Muscle layer of duodenum (tissue), 2 donors: Measurements from ENCODE around the gene ITSN2.

Experiments
- H3K27ac ChIP-seq: one replicate; pipeline ENCODE4 v1.7.0; 2013; ENCODE audit warnings: mild to moderate bottlenecking, low read length
- H3K27me3 ChIP-seq: one replicate; pipeline ENCODE4 v1.7.0; 2013; ENCODE audit warnings: low read depth, mild to moderate bottlenecking, control low read depth, low read length
- H3K36me3 ChIP-seq, 2 donors: one replicate each; pipeline ENCODE4 v1.7.0; 2013; ENCODE audit warnings: low read length in 2 of 2, control low read depth in 1 of 2, mild to moderate bottlenecking in 1 of 2; ENCODE audit not compliant: insufficient read depth in 2 of 2, control insufficient read depth in 1 of 2
- H3K4me1 ChIP-seq, 2 donors: one replicate each; pipeline ENCODE4 v1.7.0; 2013; ENCODE audit warnings: low read length in 2 of 2, mild to moderate bottlenecking in 2 of 2, control low read depth in 1 of 2, moderate library complexity in 1 of 2; ENCODE audit not compliant: insufficient read depth in 2 of 2, control insufficient read depth in 1 of 2
- H3K4me3 ChIP-seq, 2 donors: one replicate each; pipeline ENCODE4 v1.7.0; 2013; ENCODE audit warnings: low read length in 2 of 2, low read depth in 1 of 2, mild to moderate bottlenecking in 1 of 2
- H3K9me3 ChIP-seq, 2 donors: one replicate each; pipeline ENCODE4 v1.7.0; 2013; ENCODE audit warnings: low read length in 2 of 2, control low read depth in 1 of 2, mild to moderate bottlenecking in 1 of 2; ENCODE audit not compliant: control insufficient read depth in 1 of 2
- donor health status: healthy.

Gene ITSN2

GRCh38 chr2:24297663-24298062 lies 62.7 kb downstream of the ITSN2 start:
- H3K36me3 ChIP-seq, result peaks cover 54 to 67% of the 10 kb centered on the region in 2 donors

GRCh38 chr2:24287171-24287570 lies 73.2 kb downstream of the ITSN2 start:
- no peak overlapping the region for H3K27ac ChIP-seq
- H3K9me3 ChIP-seq, result no peaks in the 10 kb centered on the region
- H3K4me1 ChIP-seq, result no peaks in the 10 kb centered on the region
- H3K4me3 ChIP-seq, result no peak overlapping the region
- no peaks in the 10 kb centered on the region for H3K27me3 ChIP-seq
- peaks cover 10 to 15% of the 10 kb centered on the region in 2 donors for H3K36me3 ChIP-seq

More at GRCh38 chr2:24297663-24298062, 62.7 kb downstream of the ITSN2 start:
- Histone ChIP-seq H3K9me3 (no peaks in the 10 kb centered on the region), H3K27ac (no peak overlapping the region), H3K4me3 (no peak overlapping the region), H3K4me1 (no peaks in the 10 kb centered on the region), H3K27me3 (no peaks in the 10 kb centered on the region)

GRCh38 chr2:24285484-24286152 lies 74.7 kb downstream of the ITSN2 start:
- Histone ChIP-seq H3K36me3 (peaks cover 11 to 23% of the 10 kb centered on the region in 2 donors), H3K4me3 (no peak overlapping the region), H3K4me1 (no peaks in the 10 kb centered on the region), H3K9me3 (no peaks in the 10 kb centered on the region), H3K27me3 (no peaks in the 10 kb centered on the region), H3K27ac (no peak overlapping the region)

GRCh38 chr2:24280645-24281044 lies 79.7 kb downstream of the ITSN2 start:
- H3K9me3 ChIP-seq, result no peaks in the 10 kb centered on the region
- H3K4me3 ChIP-seq, result no peak overlapping the region
- H3K27ac ChIP-seq, result no peak overlapping the region
- no peaks in the 10 kb centered on the region for H3K27me3 ChIP-seq
- H3K4me1 ChIP-seq, result peaks cover 4 to 7% of the 10 kb centered on the region in 2 donors
- H3K36me3 ChIP-seq, result peaks cover 10 to 23% of the 10 kb centered on the region in 2 donors

GRCh38 chr2:24280161-24280560 lies 80.2 kb downstream of the ITSN2 start:
- Histone ChIP-seq H3K9me3 (no peaks in the 10 kb centered on the region), H3K27me3 (no peaks in the 10 kb centered on the region), H3K4me3 (no peak overlapping the region), H3K36me3 (peaks cover 5 to 24% of the 10 kb centered on the region in 2 donors), H3K4me1 (peaks cover 4 to 7% of the 10 kb centered on the region in 2 donors), H3K27ac (no peak overlapping the region)

GRCh38 chr2:24276349-24276899 lies 83.9 kb downstream of the ITSN2 start:
- Histone ChIP-seq H3K27ac (no peak overlapping the region), H3K9me3 (no peaks in the 10 kb centered on the region), H3K27me3 (no peaks in the 10 kb centered on the region), H3K4me3 (no peak overlapping the region), H3K4me1 (peaks cover 4 to 7% of the 10 kb centered on the region in 2 donors), H3K36me3 (peaks cover 24 to 35% of the 10 kb centered on the region in 2 donors)

- Histone ChIP-seq H3K4me1 (peaks cover 4 to 7% of the 10 kb centered on the region in 2 donors), H3K4me3 (no peak overlapping the region), H3K36me3 (peaks cover 37 to 43% of the 10 kb centered on the region in 2 donors), H3K27me3 (no peaks in the 10 kb centered on the region), H3K27ac (no peak overlapping the region), H3K9me3 (no peaks in the 10 kb centered on the region)
Observed at GRCh38 chr2:24274809-24275208, 85.5 kb downstream of the ITSN2 start.

GRCh38 chr2:24273598-24273997 lies 86.7 kb downstream of the ITSN2 start:
- H3K27ac ChIP-seq, result no peak overlapping the region
- no peak overlapping the region for H3K4me3 ChIP-seq
- H3K27me3 ChIP-seq, result no peaks in the 10 kb centered on the region
- H3K36me3 ChIP-seq, result peaks cover 43 to 49% of the 10 kb centered on the region in 2 donors
- peaks cover 4 to 7% of the 10 kb centered on the region in 2 donors for H3K4me1 ChIP-seq
- no peaks in the 10 kb centered on the region for H3K9me3 ChIP-seq

GRCh38 chr2:24272907-24273306 lies 87.4 kb downstream of the ITSN2 start:
- H3K4me1 ChIP-seq, result peaks cover 4 to 7% of the 10 kb centered on the region in 2 donors
- no peak overlapping the region for H3K4me3 ChIP-seq
- H3K36me3 ChIP-seq, result peaks cover 43 to 53% of the 10 kb centered on the region in 2 donors

GRCh38 chr2:24272161-24272802 lies 88.1 kb downstream of the ITSN2 start:
- peaks cover 4 to 7% of the 10 kb centered on the region in 2 donors for H3K4me1 ChIP-seq
- H3K9me3 ChIP-seq, result no peaks in the 10 kb centered on the region
- no peak overlapping the region for H3K4me3 ChIP-seq
- no peaks in the 10 kb centered on the region for H3K27me3 ChIP-seq
- no peak overlapping the region for H3K27ac ChIP-seq
- peaks cover 43 to 53% of the 10 kb centered on the region in 2 donors for H3K36me3 ChIP-seq

More at GRCh38 chr2:24272907-24273306, 87.4 kb downstream of the ITSN2 start:
- no peaks in the 10 kb centered on the region for H3K9me3 ChIP-seq
- H3K27ac ChIP-seq, result no peak overlapping the region
- no peaks in the 10 kb centered on the region for H3K27me3 ChIP-seq

GRCh38 chr2:24269265-24269664 lies 91.1 kb downstream of the ITSN2 start:
- peaks cover 38 to 40% of the 10 kb centered on the region in 2 donors for H3K36me3 ChIP-seq
- no peak overlapping the region for H3K27ac ChIP-seq
- H3K9me3 ChIP-seq, result no peaks in the 10 kb centered on the region
- H3K27me3 ChIP-seq, result no peaks in the 10 kb centered on the region
- H3K4me3 ChIP-seq, result no peak overlapping the region
- H3K4me1 ChIP-seq, result no peaks in the 10 kb centered on the region
